HG02870 (cell line): ENCODE data around the gene ANKRD50.

Experiments used
- ATAC-seq: cut with Tn5 transposase; IDR thresholded peaks from one replicate; pipeline ENCODE4 v1.9.1; 2021; ENCODE audit warnings: mild to moderate bottlenecking, moderate library complexity; ENCODE audit not compliant: unreplicated experiment

Gene ANKRD50

GRCh38 chr4:124708517-124709300 lies 3.8 kb downstream of the ANKRD50 start:
- ATAC-seq, result no peak

- ATAC-seq, result no peak
Observed at GRCh38 chr4:124705393-124705792, 7.1 kb downstream of the ANKRD50 start.

- peak; percentile 55 for ATAC-seq
Observed at GRCh38 chr4:124703154-124703553, 9.4 kb downstream of the ANKRD50 start.

- ATAC-seq, result no peak
Observed at GRCh38 chr4:124697441-124697840, 15.1 kb downstream of the ANKRD50 start.

- ATAC-seq, result no peak
Observed at GRCh38 chr4:124696182-124696581, 16.4 kb downstream of the ANKRD50 start.

- no peak for ATAC-seq
Observed at GRCh38 chr4:124694946-124695598, 17.5 kb downstream of the ANKRD50 start.

GRCh38 chr4:124694306-124694705 lies 18.2 kb downstream of the ANKRD50 start:
- ATAC-seq, result no peak

GRCh38 chr4:124691801-124692200 lies 20.7 kb downstream of the ANKRD50 start:
- ATAC-seq, result no peak

GRCh38 chr4:124686279-124686678 lies 26.3 kb downstream of the ANKRD50 start:
- no peak for ATAC-seq

- ATAC-seq, result no peak
Observed at GRCh38 chr4:124685851-124686250, 26.7 kb downstream of the ANKRD50 start.

GRCh38 chr4:124684301-124684700 lies 28.2 kb downstream of the ANKRD50 start:
- no peak for ATAC-seq

GRCh38 chr4:124682384-124682783 lies 30.1 kb downstream of the ANKRD50 start:
- ATAC-seq, result no peak

GRCh38 chr4:124666496-124666895 lies 46.0 kb downstream of the ANKRD50 start:
- no peak for ATAC-seq

- no peak for ATAC-seq
Observed at GRCh38 chr4:124658795-124659194, 53.7 kb downstream of the ANKRD50 start.

GRCh38 chr4:124650614-124651013 lies 61.9 kb downstream of the ANKRD50 start:
- no peak for ATAC-seq

- ATAC-seq, result no peak
Observed at GRCh38 chr4:124647599-124647998, 64.9 kb downstream of the ANKRD50 start.

- ATAC-seq, result no peak
Observed at GRCh38 chr4:124644621-124645020, 67.9 kb downstream of the ANKRD50 start.

- ATAC-seq, result no peak
Observed at GRCh38 chr4:124642846-124643245, 69.7 kb downstream of the ANKRD50 start.

GRCh38 chr4:124641715-124642381 lies 70.7 kb downstream of the ANKRD50 start:
- peak; percentile 53 for ATAC-seq

GRCh38 chr4:124640022-124640730 lies 72.4 kb downstream of the ANKRD50 start:
- no peak for ATAC-seq

GRCh38 chr4:124637321-124637720 lies 75.2 kb downstream of the ANKRD50 start:
- ATAC-seq, result no peak
